Stimulated activated CD8-positive, alpha-beta memory T cell treated with anti-CD3 and anti-CD28 coated beads, Interleukin-7, amount 100 ng/mL, for 4 hours (primary cell): ENCODE results near the gene RBM5.

Experiments
- DNase-seq, 2 donors: peaks; one replicate each; pipeline ENCODE4 v3.0.0-alpha.2; 2020; ENCODE audit warnings: low read depth in 2 of 2

Gene RBM5

DNA sequence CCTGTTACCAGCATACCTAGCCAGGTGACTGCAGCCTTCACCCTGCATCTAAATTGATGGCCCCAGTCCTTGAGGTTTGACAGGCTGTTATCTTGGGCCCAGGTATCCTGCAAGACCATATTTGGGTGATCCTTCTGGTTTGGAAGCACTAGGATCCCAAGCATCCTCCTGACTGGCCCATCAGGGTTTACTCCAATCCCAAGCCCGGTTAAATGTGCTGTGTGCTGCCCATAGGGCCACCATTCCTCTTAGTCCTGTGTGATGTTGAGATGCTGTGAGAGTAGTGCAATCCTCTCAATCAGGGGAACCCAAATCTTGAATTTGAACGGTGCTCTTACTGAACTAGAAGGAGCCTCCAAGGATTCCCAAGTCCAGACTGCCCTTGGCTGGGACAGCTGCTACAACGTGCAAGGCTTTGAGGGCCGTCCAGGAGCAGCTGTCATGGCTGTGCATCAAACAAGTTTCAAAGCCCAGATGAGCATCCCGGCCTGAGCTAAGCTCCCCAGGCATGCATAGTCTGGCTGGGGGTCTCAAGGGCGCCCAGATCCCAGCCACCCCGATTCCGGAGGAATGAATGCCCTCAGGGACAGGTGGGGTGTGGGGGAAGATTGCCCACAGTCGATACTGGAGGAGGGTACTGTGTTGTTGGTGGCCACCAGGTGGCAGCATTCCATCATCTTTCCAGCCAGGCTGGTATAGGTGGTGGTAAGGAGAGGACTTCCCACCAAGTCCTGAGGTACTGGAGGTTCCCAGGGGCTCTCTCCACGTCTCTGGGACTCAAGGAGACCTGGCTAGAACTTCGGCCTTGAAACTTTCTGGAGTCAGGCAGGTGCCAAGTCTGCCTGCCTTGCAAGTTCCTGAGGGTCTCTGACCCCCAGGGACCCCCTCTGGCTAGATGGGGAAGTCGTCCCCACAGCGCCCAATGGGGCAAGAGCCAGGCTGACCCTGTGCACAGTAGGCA is 32.6 kb downstream of the RBM5 start:
- DNase-seq: peak; percentile 33 to 50

DNA sequence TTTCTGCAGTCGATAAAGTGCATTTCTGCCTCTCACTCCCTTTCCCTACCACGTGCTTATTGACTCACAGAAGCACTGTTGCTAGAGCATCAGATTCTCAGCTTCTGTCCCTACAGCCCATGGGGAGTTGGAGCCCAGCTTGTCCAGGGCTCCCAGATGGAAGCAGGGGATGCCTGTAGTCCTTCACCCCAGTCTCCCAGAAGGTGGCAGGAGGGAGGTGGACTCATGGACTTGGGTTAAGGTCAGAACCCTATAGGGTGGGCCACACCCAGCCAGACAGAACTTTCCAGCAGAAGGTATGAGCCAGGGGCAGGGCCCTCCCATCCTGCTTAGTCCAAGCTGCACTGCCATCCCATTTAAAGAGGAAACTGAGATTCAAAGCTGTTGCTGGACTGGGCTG is 33.4 kb downstream of the RBM5 start:
- DNase-seq: no peak

- no peak for DNase-seq
Measured at GRCh38 chr3:50122661-50123391, 34.1 kb downstream of the RBM5 start.

DNA sequence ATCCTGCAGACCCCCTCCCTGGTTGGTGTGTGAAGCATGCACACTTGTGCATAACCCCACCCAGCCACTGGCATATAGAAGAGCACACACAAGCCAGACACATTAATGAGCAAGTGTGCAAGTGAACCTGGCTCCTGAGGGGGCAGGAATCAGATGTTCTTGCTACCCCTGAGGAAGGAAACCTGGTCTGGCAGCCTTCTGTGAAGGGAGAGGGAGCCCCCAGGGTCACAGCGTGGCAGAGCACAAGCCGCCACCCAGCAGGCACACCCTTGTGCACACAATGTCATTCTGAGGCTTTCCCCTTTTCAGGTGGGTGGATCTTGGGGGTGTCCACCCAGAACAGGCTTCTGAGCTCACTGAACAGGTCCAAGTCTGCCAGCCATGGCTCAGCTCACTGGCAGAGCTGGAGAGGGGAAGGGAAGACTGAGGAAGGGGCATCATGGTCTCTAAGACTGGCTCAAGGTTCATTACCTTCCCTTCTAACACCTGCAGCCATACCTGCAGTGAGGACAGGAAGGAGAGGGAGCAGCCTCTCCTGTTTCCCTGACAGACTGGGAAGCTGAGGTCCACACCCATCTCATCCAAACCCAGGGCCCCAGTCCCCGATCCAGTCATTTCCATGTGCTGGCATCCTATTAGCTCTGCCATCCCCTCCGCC is 34.8 kb downstream of the RBM5 start:
- DNase-seq: no peak

DNA sequence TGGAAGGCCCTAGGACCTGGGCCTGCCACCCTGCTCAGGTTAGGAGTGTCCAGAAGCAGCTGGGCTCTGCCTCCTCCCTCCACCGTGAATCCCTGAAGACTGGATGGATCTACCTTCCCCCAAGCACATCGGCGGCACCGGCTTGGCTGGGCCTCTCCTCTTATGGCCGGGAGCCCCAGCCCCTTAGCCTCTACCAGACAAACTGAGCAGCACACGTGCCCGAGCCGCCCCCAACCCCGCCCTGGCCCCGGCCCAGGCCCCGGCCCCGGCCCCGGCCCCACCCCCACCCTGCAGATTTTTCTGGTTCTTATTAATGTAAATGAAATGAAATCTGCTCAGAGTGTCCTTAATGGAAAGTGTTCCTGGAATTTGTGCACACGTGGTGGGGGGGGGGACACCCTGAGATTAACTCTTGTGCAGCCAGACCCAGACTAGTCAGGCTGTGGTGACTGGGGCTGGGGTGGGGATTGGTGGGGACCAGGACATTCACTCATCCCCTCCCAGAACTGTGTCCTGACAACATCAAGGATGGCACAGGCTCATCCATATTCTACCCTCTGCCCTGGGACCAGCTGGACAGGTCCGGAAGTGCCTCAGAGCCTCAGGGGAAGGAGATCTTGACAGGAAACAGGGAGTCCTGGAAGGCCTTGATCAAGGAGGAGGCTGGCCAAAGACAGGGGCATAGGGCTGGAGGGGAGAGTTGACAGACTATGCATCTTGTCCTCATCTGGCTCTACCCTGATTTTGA is 35.5 kb downstream of the RBM5 start:
- no peak for DNase-seq

GRCh38 chr3:50124800-50125178 is 36.1 kb downstream of the RBM5 start:
- DNase-seq: no peak

- DNase-seq: no peak
Measured at GRCh38 chr3:50125541-50126286, 37.0 kb downstream of the RBM5 start.

DNA sequence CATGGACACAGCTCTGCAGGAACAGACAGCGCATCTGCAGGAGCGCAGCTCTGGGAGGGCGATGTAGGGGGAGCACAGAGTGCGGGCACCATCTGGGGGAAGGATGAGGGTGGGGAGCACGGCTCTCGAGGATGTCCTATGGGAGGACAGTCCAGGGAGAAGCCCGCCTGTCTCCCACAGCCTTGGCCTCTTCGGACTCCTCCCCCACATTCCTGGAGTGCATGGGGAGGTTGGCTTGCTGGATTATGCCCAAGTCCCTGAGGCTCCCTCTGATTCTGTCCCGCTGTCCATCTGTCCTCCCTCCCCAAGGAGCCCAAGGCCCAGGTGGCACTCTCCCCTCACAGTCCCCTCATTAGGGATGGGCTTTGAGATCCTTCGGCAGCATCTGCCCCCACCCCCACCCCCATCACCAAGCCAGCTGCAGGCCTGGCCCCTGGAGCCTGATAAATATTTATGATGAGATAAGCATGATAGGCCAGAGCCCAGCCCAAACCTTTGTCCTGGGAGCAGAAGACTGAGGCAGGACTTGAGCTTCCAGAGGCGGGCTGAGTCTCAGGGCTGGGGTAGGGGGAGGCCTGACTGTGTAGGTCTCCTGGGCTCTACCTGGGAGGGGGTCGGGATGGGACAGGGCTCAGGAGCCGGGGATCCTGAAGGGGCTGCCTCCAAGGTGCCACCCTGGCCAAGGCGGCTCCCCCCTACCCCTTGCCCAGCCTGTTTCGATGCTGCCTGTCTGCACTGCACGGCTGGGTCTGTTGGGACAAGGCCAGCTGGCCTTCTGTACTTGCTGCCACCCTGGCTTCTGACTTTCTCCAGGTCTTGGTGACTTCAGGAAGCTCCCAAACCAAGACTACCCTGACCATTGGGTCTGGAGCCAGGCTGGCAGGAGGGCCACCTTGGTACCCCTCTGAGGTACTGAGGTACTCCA is 37.8 kb downstream of the RBM5 start:
- DNase-seq: no peak

DNA sequence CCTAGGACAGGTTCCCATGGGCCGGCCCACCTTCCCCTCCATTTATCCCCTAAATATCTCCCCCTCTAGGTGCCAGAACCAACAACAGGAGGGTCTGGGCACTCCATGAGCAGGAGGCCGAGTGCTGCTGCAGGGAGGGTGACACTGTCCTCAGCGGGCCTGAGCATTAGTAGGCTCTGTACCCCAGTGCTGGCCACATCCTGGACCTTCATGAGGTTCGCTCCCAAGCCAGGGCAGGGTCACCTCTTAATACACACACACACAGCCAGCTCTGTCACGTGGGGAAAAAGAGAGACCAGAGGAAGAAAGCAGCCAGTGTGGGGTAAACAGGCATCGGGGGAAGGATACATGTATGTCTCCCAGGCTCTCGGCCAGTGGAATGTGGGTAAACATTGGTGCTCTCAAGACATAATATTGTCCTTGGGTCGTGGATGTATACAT is 38.6 kb downstream of the RBM5 start:
- DNase-seq: no peak

- no peak for DNase-seq
Measured at GRCh38 chr3:50128001-50128400, 39.3 kb downstream of the RBM5 start.

DNA sequence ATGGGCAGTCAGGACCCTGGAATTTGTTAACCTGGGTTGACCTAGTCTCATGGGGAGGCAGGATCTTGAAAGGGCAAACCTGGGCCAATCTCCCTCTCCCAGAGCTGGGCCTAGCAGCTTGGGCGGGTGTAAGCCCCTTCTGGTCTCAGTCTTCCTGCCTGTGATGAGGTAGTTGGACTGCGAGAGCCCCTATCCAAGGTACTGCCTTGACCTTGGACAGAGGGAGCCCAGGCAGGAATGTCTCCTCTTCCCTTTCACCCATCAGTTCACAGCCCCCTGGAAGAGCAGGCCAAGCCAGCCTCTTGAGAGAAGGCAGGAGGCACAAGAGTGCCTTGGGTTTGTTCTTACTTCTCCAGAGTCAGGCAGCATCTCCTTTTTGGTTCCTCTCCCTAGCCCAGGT is 41.7 kb downstream of the RBM5 start:
- no peak for DNase-seq

GRCh38 chr3:50132421-50133282 is 43.9 kb downstream of the RBM5 start:
- DNase-seq: no peak

- DNase-seq: no peak
Measured at GRCh38 chr3:50133283-50133615, 44.5 kb downstream of the RBM5 start.

GRCh38 chr3:50134367-50134766 is 45.6 kb downstream of the RBM5 start:
- DNase-seq: no peak

DNA sequence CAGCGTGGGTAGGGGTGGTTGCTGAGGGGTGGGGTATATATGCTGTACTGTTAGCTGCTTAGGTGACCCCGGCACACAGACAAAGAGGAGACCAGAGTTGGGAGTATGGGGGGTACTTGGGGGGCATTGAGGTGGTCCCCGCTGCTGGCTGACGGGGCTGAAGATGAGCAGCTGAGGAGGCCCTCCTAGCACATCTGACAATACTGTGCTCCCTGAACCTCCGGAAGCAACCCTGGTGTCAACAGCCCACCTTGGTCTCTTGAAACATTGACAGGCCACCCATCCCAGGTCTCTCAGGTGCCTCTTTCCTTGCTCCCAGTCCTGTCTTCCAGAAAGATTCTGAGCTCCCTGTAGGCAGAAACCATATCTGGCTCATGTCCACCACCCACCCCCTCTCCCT is 47.2 kb downstream of the RBM5 start:
- DNase-seq: no peak

GRCh38 chr3:50136714-50137405 is 48.1 kb downstream of the RBM5 start:
- no peak for DNase-seq

GRCh38 chr3:50137531-50137930 is 48.8 kb downstream of the RBM5 start:
- DNase-seq: no peak
